Colonic mucosa (tissue), 4 donors: ENCODE data around the gene PLD2. TPM values are rescaled to one million over a fixed set of nuclear protein-coding genes. Genes with fewer than 3 reads are reported as not detected.

Experiments used
- DNase-seq: peaks from one replicate; pipeline ENCODE4 v3.0.0-alpha.2; 2020
- H3K27ac ChIP-seq: fragments of 200-600 bp; one replicate; pipeline ENCODE4 v1.8.0; 2021
- H3K27me3 ChIP-seq: fragments of 200-600 bp; one replicate; pipeline ENCODE4 v1.8.0; 2021
- H3K36me3 ChIP-seq: fragments of 200-600 bp; one replicate; pipeline ENCODE4 v1.8.0; 2021
- H3K4me1 ChIP-seq: fragments of 200-600 bp; one replicate; pipeline ENCODE4 v1.8.0; 2021; ENCODE audit warnings: mild to moderate bottlenecking
- H3K4me3 ChIP-seq: fragments of 200-600 bp; one replicate; pipeline ENCODE4 v1.8.0; 2021
- H3K9ac ChIP-seq, 2 donors: one replicate each; pipeline ENCODE4 v1.7.0; 2013; ENCODE audit warnings: control low read depth in 2 of 2, low read depth in 2 of 2, low read length in 2 of 2
- H3K9me3 ChIP-seq: fragments of 200-600 bp; one replicate; pipeline ENCODE4 v1.8.0; 2021
- intact Hi-C: fragments of 100-400 bp; cut with DNase I; formaldehyde crosslinking; loops from one replicate; pipeline ENCODE4 v1.14.1; 2022
- total RNA-seq, 2 donors: library from RNA; stranded (reverse); fragmentation: NEBNext Ultra II Directional in 1 of 2; extraction: Animal tissue kit (Norgen Biotek cat#: 25700) in 1 of 2; gene quantifications; one replicate each; pipeline ENCODE4 v1.2.1, GENCODE V29; 2021
- TF ChIP-seq, protein P1 (sequence below): fragments of 200-600 bp; IDR thresholded peaks from one replicate; pipeline ENCODE4 v1.8.0; 2022; ENCODE audit warnings: antibody characterized with exemption, mild to moderate bottlenecking
- donor health status: healthy.
- donor health status: DM: no; HTN: no; CAD: no.
- donor health status: DM: no; HTN: no; CAD: no.

The PLD2 gene
- total RNA-seq, 2 donors from 2014 or later, result 18.8 to 28.3 TPM

DNA sequence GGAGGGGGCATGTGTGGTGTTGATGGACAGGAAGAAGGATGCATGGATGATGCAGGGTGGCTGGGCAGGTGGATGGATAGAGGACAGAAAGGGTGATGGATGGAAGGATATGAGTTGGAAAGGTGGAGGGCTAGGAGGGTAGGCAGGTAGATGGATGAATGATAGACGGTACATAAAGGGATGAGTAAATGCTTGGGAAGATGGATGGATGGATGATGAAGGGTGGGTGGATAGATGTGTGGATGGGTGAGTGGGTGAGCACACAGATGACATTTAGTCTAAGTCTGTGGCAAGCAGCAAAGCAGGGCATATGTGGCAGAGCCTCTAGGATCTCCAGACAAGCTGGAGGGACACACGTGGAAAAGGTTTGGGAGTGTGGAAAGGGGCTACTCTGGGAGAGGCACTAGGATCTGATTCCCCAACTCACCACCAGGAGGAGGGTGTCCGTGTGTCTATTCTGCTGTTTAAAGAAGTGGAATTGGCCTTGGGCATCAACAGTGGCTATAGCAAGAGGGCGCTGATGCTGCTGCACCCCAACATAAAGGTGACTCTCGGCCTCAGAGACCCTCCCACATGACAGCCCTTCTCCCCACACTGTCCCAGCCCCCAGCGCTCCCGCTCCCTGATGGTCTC lies 8.2 kb downstream of the PLD2 start:
- DNase-seq, result no peak
- Histone ChIP-seq H3K4me3 (no peak overlapping the region), H3K9ac (no peak overlapping the region), H3K9me3 (no peaks in the 10 kb centered on the region), H3K27ac (no peak overlapping the region), H3K4me1 (no peaks in the 10 kb centered on the region), H3K36me3 (no peaks in the 10 kb centered on the region), H3K27me3 (no peaks in the 10 kb centered on the region)
- intact Hi-C loops, result no loop called here
- TF ChIP-seq, protein P1, sequence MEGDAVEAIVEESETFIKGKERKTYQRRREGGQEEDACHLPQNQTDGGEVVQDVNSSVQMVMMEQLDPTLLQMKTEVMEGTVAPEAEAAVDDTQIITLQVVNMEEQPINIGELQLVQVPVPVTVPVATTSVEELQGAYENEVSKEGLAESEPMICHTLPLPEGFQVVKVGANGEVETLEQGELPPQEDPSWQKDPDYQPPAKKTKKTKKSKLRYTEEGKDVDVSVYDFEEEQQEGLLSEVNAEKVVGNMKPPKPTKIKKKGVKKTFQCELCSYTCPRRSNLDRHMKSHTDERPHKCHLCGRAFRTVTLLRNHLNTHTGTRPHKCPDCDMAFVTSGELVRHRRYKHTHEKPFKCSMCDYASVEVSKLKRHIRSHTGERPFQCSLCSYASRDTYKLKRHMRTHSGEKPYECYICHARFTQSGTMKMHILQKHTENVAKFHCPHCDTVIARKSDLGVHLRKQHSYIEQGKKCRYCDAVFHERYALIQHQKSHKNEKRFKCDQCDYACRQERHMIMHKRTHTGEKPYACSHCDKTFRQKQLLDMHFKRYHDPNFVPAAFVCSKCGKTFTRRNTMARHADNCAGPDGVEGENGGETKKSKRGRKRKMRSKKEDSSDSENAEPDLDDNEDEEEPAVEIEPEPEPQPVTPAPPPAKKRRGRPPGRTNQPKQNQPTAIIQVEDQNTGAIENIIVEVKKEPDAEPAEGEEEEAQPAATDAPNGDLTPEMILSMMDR, result no peak

DNA sequence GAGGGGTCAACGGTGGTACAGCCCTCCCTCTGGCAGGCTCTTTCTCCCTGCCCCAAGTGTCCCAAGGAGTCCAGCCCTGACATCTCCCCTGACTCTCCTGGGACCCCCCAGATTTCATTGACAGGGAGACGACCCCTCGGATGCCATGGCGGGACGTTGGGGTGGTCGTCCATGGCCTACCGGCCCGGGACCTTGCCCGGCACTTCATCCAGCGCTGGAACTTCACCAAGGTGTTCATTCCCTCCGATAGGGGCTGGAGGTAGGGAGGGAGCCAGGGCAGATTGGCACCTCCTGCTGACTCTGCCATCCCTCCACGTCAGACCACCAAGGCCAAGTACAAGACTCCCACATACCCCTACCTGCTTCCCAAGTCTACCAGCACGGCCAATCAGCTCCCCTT lies 9.9 kb downstream of the PLD2 start:
- intact Hi-C loops, result no loop called here
- H3K4me1 ChIP-seq, result no peaks in the 10 kb centered on the region
- no peaks in the 10 kb centered on the region for H3K27me3 ChIP-seq
- DNase-seq, result no peak
- no peaks in the 10 kb centered on the region for H3K9me3 ChIP-seq
- TF ChIP-seq, protein P1, result no peak
- no peak overlapping the region for H3K27ac ChIP-seq
- H3K36me3 ChIP-seq, result no peaks in the 10 kb centered on the region
- H3K4me3 ChIP-seq, result no peak overlapping the region
- H3K9ac ChIP-seq, result no peak overlapping the region

DNA sequence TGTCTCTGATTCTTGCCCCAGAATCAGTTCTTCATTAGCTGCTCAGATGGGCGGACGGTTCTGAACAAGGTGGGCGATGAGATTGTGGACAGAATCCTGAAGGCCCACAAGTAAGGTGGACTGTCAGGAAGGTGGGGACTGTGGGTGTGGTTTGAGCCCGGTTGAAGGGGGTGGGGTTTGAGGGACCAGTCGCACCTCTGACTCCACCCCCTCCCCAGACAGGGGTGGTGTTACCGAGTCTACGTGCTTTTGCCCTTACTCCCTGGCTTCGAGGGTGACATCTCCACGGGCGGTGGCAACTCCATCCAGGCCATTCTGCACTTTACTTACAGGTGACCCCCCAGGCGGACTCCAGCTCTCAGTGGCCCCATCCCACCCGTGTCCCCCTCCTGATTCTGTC lies 11.3 kb downstream of the PLD2 start:
- no peak overlapping the region for H3K4me3 ChIP-seq
- H3K9me3 ChIP-seq, result no peaks in the 10 kb centered on the region
- DNase-seq, result no peak
- H3K27ac ChIP-seq, result no peak overlapping the region
- no peaks in the 10 kb centered on the region for H3K27me3 ChIP-seq
- TF ChIP-seq, protein P1, result no peak
- no peak overlapping the region for H3K9ac ChIP-seq
- no peaks in the 10 kb centered on the region for H3K36me3 ChIP-seq
- intact Hi-C loops, result no loop called here
- no peaks in the 10 kb centered on the region for H3K4me1 ChIP-seq

DNA sequence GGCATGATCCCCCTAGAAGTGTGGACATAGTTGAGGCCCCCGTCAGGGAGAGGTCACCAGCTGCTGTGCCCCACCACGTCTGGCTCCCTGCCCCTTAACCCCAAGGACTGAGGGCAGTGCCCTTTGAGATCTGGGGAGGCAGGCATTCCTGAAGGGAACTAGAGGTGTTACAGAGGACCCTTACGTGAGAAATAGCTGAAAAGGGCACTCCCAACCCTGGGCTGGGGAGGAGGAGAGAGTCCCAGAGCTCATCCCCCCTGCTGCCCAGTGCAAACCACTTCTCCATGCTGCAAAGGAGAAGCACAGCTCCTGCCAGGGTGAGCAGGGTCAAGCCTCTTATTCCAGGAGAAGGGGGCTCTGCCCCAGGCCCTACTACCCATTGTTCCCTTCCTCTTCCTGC lies 15.9 kb downstream of the PLD2 start:
- Histone ChIP-seq H3K4me3 (no peak overlapping the region), H3K9ac (no peak overlapping the region), H3K9me3 (no peaks in the 10 kb centered on the region), H3K27me3 (no peaks in the 10 kb centered on the region), H3K4me1 (no peaks in the 10 kb centered on the region), H3K36me3 (no peaks in the 10 kb centered on the region), H3K27ac (no peak overlapping the region)
- TF ChIP-seq, protein P1, result no peak
- intact Hi-C loops, result no loop called here
- no peak for DNase-seq

DNA sequence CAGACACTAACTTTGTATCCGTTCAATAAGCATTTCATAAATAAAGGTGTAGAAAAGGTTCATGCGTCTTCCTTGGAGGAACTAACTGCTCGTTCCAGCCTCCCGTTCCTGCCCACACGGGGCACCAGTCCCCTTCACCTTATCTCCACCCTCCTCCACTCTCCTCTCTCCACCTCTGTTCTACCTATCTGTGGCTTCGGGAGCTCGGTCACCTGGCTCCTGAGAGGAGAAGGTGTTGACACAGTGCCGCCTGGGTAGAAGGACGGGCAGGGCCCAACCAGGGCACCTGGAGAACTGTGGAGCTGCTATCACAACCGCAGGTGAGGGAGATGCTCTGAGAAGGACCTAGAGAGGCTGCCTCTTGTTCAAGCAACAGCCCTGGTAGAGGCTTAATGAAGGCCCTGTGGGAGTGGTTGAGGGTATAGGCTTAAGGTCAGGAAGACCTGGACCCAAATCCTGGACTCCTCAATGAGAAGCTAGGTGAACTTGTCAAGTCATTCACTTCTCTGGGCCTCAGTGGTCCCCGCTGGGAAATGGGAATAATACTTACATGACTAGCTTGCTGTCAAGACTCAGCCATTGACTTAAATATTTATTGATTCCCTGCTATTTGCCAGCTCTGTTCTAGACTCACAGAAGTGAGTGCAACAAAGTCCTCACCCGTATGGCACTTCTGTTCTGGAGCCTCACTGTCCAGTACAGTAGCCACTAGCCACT lies 16.6 kb downstream of the PLD2 start:
- H3K9me3 ChIP-seq, result no peaks in the 10 kb centered on the region
- TF ChIP-seq, protein P1, result no peak
- H3K4me3 ChIP-seq, result no peak overlapping the region
- H3K4me1 ChIP-seq, result no peaks in the 10 kb centered on the region
- H3K27me3 ChIP-seq, result no peaks in the 10 kb centered on the region
- no peak for DNase-seq
- intact Hi-C loops, result no loop called here
- H3K36me3 ChIP-seq, result no peaks in the 10 kb centered on the region
- no peak overlapping the region for H3K27ac ChIP-seq
- H3K9ac ChIP-seq, result no peak overlapping the region
